ENCODE measurements around the gene GABRE.
"Not testable (repeated sequence)": the region's sequence is repeated elsewhere in the genome, so short reads cannot be mapped to it uniquely, and the experiment has no call there.

Gene GABRE

GRCh38 chrX:151970027-151970426 lies 4.4 kb downstream of the GABRE start:
- DNase-seq (ENCODE audit: low spot score) (no peak), FAIRE-seq (no peak)

GRCh38 chrX:151966236-151966635 lies 8.2 kb downstream of the GABRE start:
- FAIRE-seq (no peak), DNase-seq (ENCODE audit: low spot score) (no peak)

- FAIRE-seq: no peak
Measured at GRCh38 chrX:151962034-151962433, 12.4 kb downstream of the GABRE start.

GRCh38 chrX:151958101-151958500 lies 16.4 kb downstream of the GABRE start:
- FAIRE-seq: no peak

More at GRCh38 chrX:151962034-151962433, 12.4 kb downstream of the GABRE start:
- no peak for DNase-seq (ENCODE audit: low spot score)

GRCh38 chrX:151954730-151955129 lies 19.7 kb downstream of the GABRE start:
- no peak for FAIRE-seq
- DNase-seq (ENCODE audit: low spot score): no peak

More at GRCh38 chrX:151958101-151958500, 16.4 kb downstream of the GABRE start:
- no peak for DNase-seq (ENCODE audit: low spot score)

- FAIRE-seq (no peak), DNase-seq (ENCODE audit: low spot score) (no peak)
Measured at GRCh38 chrX:151938172-151938571, 36.3 kb downstream of the GABRE start.

- no peak for FAIRE-seq
- no peak for DNase-seq (ENCODE audit: low spot score)
Measured at GRCh38 chrX:151935358-151935757, 39.1 kb downstream of the GABRE start.

GRCh38 chrX:151929126-151929525 lies 45.4 kb downstream of the GABRE start:
- no peak for FAIRE-seq
- no peak for DNase-seq (ENCODE audit: low spot score)

GRCh38 chrX:151923648-151924047 lies 50.8 kb downstream of the GABRE start:
- DNase-seq (ENCODE audit: low spot score) (no peak), FAIRE-seq (no peak)

- DNase-seq (ENCODE audit: low spot score) (no peak), FAIRE-seq (no peak)
Measured at GRCh38 chrX:151922692-151923091, 51.8 kb downstream of the GABRE start.

- FAIRE-seq (no peak), DNase-seq (ENCODE audit: low spot score) (no peak)
Measured at GRCh38 chrX:151921866-151922265, 52.6 kb downstream of the GABRE start.

GRCh38 chrX:151921292-151921691 lies 53.2 kb downstream of the GABRE start:
- FAIRE-seq (no peak), DNase-seq (ENCODE audit: low spot score) (no peak)

GRCh38 chrX:151920530-151920929 lies 53.9 kb downstream of the GABRE start:
- FAIRE-seq: no peak
- DNase-seq (ENCODE audit: low spot score): no peak

- no peak for DNase-seq (ENCODE audit: low spot score)
- FAIRE-seq: no peak
Measured at GRCh38 chrX:151920101-151920500, 54.4 kb downstream of the GABRE start.

- FAIRE-seq: no peak
- no peak for DNase-seq (ENCODE audit: low spot score)
Measured at GRCh38 chrX:151919610-151920009, 54.9 kb downstream of the GABRE start.

GRCh38 chrX:151918736-151919135 lies 55.7 kb downstream of the GABRE start:
- DNase-seq (ENCODE audit: low spot score); FAIRE-seq: not testable (repeated sequence)

GRCh38 chrX:151912780-151913179 lies 61.7 kb downstream of the GABRE start, which contains the start of gene MAGEA4:
Gene MAGEA4 (plus strand): TSS chrX:151912889. CDS start chrX:151923665, 10,776 bp downstream.
- DNase-seq (ENCODE audit: low spot score): no peak
- no peak for FAIRE-seq

- no peak for FAIRE-seq
Measured at GRCh38 chrX:151912221-151912620, 62.3 kb downstream of the GABRE start.

GRCh38 chrX:151904989-151905388 lies 69.5 kb downstream of the GABRE start:
- FAIRE-seq (no peak), DNase-seq (ENCODE audit: low spot score) (no peak)

More at GRCh38 chrX:151912221-151912620, 62.3 kb downstream of the GABRE start:
- DNase-seq (ENCODE audit: low spot score): no peak
